ENCODE measurements around the gene ADCY9.
"Not testable (repeated sequence)": the region's sequence is repeated elsewhere in the genome, so short reads cannot be mapped to it uniquely, and the experiment has no call there.

Gene ADCY9

GRCh38 chr16:4116325-4117249 is at the start of gene ADCY9:
Gene ADCY9 (minus strand): TSS chr16:4116442. CDS start chr16:4115442, 1,000 bp downstream.
- DNase-seq (ENCODE audit: low read depth in 3 of 3, low spot score in 1 of 3) = peak; percentile 46 to 63 (median 58)

DNA sequence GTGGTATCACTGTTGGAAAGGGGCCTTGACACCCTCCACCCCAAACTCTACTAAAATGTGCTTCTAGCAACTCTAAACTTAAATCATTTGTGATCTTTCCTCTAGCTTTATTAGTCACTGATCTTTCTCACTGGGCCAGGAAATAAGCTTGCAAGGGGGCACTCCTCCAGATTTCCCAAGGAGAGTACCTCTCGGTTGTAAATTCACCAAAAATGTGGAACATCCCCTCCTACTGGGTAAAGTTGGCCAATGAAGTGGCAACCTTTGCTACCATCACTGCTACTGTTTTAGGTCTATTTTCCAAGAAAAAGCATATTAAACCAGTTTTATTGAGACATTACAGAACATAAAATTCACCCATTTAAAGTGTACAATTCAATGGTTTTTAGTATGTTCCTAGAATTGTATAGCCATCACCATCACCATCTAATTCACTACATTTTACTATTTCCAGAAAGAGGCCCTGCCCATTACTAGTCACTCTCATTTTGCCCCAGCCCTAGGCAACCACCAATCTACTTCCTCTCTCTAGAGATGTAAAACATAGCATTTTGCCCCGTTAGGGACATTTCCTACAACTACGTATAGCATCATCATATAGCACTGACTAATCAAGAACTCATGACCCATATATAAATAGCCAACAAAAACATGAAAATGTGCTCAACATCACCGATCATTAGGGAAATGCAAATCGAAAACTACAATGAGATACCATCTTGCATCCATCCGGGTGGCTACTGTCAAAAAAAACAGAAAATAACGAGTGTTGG is 44.6 kb upstream of the ADCY9 start:
- no peak for DNase-seq (ENCODE audit: low read depth in 3 of 3, low spot score in 1 of 3)

DNA sequence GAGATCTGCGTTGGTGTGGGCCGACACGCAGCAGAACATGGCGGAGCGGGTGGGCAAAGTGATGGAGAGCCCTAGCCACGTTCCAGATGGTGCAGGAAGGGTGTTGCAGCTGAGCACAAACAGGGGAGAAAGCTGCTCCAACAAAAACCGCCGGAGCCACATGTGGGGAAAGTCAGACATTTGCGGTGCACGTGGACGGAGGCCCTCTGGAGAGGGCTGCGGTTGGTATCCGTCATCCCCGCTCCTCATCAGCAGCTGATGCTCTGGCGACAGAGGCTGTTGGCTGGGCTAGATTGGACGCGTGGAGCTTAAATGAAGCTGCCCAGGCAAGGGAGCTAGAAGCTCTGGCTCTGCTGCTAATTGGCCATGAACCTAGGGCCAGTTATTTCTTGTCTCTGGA is 43.5 kb upstream of the ADCY9 start:
- DNase-seq (ENCODE audit: low read depth in 3 of 3, low spot score in 1 of 3) = no peak

DNA sequence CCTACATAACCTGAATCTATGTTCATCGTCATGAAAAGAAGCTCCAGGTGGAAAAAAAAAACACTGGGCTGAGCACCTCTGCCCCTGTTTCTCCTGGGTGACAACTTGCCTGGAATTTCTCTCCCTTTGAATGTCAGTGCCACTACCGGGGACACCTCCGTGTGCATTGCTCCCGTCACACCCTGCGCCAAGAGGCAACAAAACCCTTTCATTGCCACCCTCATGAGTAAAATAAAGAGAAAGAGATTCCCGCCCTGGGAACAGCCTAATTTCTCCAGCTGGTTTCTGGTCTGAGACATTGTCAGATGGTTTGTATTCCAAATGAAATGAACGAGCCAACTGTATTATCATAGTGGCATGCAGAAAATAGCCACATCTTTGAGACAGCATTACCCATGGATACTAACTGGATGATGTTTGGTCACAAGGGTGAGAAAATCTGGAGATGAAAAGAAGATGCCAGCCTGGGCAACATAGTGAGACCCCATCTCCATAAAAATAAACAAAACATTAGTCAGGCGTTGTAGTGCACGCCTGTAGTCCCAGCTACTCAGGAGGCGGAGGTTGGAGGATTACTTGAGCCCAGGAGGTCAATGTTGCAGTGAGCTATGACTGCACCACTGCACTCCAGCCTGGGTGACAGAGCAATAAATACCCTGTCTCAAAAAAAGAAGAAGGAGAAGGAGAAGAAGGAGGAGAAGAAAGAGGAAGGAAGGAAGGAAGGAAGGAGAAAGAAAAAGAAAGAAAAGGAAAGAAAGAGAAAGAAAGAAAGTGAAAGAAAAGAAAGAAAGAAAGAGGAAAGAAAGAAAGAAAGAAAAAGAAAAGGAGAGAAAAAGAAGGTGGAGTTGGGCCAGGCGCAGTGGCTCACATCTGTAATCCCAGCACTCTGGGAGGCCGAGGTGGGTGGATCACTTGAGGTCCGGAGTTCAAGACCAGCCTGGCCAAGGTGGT is 42.2 kb upstream of the ADCY9 start:
- no peak for DNase-seq (ENCODE audit: low read depth in 3 of 3, low spot score in 1 of 3)

GRCh38 chr16:4157376-4157825 is 41.2 kb upstream of the ADCY9 start:
- no peak for DNase-seq (ENCODE audit: low read depth in 3 of 3, low spot score in 1 of 3)

DNA sequence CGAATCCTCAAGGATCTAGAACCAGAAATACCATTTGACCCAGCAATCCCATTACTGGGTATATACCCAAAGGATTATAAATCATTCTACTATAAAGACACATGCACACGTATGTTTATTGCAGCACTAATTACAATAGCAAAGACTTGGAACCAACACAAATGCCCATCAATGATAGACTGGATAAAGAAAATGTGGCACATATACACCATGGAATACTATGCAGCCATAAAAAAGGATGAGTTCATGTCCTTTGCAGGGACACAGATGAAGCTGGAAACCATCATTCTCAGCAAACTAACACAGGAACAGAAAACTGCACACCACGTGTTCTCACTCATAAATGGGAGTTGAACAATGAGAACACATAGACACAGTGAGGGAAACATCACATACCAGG is 40.3 kb upstream of the ADCY9 start:
- not testable (repeated sequence) for DNase-seq (ENCODE audit: low read depth in 3 of 3, low spot score in 1 of 3)

GRCh38 chr16:4153364-4153763 is 37.1 kb upstream of the ADCY9 start:
- DNase-seq (ENCODE audit: low read depth in 3 of 3, low spot score in 1 of 3) = not testable (repeated sequence)

DNA sequence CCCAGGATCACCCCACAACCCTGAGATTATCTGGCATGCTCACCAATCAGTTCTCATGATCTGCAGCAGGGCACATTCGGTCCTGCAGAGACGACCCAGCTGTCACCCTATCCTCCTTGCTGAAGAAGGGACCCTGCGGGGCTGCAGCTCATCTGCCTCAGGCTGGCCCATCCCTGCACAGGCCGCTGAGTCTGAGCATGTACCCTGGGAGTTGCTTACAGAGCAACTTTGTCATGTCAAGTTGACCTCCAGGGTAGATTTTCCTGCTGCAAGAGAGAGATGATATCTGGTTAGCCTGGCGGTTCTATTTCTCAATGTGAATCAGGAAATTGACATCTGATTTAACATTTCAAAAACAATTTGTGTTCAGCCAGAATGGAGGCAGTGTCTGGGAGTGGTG is 36.0 kb upstream of the ADCY9 start:
- DNase-seq (ENCODE audit: low read depth in 3 of 3, low spot score in 1 of 3) = no peak

DNA sequence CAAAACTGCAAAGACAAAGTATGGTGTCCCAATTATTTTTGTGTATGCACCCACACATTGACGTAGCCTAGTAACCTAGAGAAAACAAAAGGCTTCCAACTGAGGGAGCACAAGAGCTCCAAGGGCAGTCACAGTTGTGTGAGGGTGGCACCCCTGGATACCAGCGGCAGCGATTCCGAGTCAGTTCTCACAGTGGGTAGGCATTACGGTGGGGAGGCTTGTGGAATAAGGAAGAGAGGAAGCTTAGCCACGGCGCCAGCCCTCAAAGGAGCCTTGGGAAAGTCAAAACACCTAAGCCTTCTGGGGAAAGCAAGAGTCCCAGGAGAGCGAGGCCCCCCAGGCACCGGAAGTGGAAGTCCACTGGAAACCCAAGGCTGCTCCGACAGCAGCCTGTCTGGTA is 31.0 kb upstream of the ADCY9 start:
- no peak for DNase-seq (ENCODE audit: low read depth in 3 of 3, low spot score in 1 of 3)

DNA sequence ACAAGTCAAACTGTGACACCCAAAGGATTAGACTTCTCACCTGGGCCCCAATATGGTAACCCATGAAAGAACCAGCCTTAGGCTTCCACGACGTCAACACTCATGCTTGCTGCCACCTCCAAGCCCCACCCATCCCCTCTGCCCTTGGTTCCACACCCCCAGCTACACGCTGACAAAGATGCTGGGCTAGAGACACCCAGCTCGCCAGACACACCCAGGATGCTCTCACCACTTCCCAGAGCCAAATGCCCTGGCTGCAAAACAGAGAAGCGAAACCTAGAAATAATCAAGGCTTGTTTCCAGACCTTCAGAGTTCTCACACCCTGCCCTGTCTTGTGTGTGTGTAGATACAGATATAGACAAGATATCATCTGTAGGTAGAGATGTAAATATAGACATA is 26.0 kb upstream of the ADCY9 start:
- peak in 1 of 3 donors; percentile 8 for DNase-seq (ENCODE audit: low read depth in 3 of 3, low spot score in 1 of 3)

- no peak for DNase-seq (ENCODE audit: low read depth in 3 of 3, low spot score in 1 of 3)
These were observed 25.4 kb upstream of the ADCY9 start for GRCh38 chr16:4141604-4142003.

DNA sequence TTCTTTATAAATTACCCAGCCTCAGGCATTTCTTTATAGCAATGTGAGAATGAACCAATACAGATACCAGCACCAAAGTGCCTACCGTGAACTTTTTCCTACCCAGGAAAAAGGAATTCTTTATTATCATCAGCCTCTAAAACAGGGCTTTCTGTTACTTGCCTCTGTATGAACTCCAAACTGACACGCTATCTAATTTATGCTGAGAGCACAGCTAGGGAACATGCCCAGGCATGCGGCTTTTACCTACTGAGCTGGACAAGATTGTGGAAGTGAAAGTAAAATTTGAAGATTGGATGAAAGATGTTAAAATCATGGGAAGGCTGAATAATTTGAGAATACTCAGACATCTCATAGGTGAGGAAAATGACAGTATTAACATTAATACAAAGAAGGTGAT is 24.4 kb upstream of the ADCY9 start:
- DNase-seq (ENCODE audit: low read depth in 3 of 3, low spot score in 1 of 3) = no peak

DNA sequence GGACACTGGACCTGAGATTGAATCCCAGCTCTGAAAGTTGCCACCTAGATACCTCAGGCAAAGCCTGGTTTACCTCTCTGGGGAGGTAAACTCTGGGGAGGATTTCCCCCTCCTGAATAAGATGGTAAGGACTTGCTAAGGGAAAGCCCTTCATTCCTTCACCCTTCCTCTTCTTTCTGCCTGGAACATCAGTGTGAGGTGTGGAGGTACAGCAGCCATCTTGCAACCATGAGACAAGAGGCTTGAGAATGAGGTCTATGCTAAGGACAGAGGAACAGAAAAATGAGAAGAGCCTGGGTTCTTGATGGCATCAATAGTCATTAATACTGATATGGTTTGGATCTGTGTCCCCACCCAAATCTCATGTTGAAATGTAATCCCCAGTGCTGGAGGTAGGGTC is 23.7 kb upstream of the ADCY9 start:
- DNase-seq (ENCODE audit: low read depth in 3 of 3, low spot score in 1 of 3) = no peak

DNA sequence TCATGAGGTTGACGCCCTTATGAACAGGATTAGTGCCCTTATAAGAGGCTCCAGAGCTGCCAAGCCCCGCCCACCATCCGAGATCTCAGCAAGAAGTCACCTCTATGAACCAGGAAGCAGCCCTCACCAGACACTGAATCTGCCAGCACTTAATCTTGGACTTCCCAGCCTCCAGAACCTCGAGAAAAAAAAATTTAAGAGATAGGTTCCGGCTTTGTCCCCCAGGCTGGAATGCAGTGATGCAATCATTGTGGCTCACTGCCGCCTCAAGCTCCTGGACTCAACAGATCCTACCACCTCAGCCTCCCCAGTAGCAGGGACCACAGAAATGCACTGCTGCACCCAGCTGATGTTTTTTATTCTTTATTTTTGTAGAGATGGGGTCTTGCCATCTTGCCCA is 22.5 kb upstream of the ADCY9 start:
- no peak for DNase-seq (ENCODE audit: low read depth in 3 of 3, low spot score in 1 of 3)

DNA sequence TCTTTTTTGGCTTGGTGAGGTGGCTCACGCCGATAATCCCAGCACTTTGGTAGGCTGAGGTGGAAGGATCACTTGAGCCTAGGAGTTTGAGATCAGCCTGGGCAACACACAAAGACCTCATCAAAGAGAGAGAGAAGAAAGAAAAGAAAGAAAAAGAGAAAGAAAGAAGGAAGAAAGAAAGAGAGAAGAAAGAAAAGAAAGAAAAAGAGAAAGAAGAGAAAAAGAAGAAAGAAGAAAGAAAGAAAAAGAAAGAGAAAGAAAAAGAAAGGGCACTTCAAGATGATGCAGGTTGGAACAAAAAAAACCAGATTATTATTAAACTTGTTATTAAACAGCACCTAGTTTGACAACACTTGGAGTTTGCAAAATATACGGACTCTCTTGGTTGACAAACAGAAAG is 21.2 kb upstream of the ADCY9 start:
- DNase-seq (ENCODE audit: low read depth in 3 of 3, low spot score in 1 of 3) = no peak

DNA sequence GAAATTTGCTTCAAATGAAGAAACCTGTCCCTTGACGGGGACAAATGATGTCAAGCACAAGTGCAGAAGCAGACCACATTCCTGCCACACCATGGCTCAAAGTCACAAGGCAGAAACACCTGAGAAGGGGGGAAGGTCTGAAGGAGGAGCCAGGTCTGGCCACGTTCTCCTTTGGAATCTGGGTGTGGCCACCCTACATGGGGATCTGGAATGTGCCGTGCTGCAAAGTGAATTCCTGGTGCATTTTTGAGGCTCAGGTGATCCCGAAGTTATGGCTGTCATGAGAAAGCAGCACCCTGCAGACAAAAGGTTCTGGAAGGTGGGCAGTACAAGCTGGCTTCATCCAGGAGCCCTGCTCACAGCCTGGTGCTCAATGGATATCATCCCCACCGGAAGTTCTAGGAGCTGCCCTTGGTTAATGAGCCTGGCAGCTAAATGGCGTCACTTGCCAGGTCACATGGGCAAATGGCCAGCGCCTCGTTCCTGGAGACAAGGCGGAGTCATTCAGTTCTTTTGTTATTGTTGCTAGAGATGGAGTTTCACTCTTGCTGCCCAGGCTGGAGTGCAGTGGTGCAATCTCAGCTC is 20.1 kb upstream of the ADCY9 start:
- no peak for DNase-seq (ENCODE audit: low read depth in 3 of 3, low spot score in 1 of 3)

DNA sequence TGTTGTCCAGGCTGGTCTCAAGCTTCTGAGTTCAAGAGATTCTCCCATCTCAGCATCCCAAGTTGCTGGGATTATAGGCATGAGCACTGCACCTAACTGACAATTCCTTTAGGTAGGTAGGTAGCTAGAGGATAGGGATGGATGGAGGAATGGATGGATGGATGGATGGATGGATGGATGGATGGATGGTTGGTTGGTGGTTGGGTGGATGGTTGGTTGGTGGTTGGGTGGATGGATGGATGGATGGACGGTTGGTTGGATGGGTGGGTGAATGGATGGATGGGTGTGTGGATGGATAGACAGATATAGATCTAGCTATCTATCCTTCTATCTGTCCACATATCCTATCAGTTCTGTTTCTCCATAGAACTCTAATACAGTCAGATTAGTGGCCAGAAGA is 19.3 kb upstream of the ADCY9 start:
- DNase-seq (ENCODE audit: low read depth in 3 of 3, low spot score in 1 of 3) = no peak

DNA sequence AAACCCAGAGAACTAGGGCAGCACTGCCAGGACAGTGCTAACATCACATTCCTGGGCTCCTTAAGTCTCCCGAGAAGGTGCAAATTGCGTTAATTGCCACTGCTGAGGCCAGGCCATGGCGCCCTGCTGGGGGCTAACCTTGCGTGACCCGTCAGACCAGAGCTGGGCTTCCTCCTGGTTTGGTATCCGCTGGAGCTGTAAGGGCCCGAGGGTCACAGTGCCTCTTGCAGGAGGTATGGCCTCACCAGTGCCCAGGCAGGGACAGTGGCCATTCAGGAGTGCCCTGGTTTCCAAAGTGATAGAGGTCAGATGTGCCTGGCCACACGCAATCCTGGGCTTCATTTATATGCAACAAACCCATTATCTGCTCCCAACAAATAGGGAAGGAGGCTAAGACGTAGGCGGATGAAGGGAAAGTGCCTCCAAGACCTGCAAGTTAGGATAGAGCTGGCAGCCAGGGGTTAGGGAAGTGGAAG is 17.7 kb upstream of the ADCY9 start:
- DNase-seq (ENCODE audit: low read depth in 3 of 3, low spot score in 1 of 3) = no peak

GRCh38 chr16:4131621-4132020 is 15.4 kb upstream of the ADCY9 start:
- no peak for DNase-seq (ENCODE audit: low read depth in 3 of 3, low spot score in 1 of 3)

DNA sequence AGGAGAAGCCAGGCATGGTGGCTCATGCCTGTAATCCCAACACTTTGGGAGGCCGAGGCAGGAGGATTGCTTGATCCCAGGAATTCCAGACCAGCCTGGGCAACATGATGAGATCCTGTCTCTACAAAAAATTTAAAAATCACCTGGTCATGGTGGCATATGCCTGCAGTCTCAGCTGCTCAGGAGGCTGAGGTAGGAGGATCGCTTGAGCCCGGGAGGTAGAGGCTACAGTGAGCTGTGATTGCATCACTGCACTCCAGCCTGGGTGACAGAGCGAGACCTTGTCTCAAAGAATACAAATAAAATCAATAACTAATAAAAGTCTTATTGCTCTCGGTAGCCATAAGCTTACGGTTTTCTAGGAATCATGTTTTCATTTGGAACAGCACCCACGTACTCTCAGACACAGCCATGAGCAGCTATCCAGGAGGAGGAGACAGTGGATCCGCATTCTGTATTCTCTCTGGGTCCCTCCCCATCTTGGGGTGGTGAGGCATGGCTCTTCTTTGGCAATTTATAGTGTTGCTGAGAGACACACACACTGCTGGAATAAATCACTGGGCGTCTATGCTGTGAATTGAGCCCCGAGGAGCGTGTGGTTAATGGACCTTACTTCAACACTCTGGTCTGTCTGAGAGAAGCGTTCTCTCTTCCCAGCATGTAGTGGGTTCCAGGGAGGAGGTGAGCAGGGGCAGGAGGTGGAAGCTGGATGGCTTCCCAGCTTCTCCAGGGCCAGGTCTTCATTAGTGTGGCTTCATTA is 8.5 kb upstream of the ADCY9 start:
- DNase-seq (ENCODE audit: low read depth in 3 of 3, low spot score in 1 of 3) = no peak

Data from stimulated activated CD4-positive, alpha-beta T cell treated with anti-CD3 and anti-CD28 coated beads, TNF-alpha, amount 100 ng/mL, for 1 hour (primary cell).